Ovary (tissue), 10 donors: ENCODE results near the gene COQ10A. TPM values are rescaled to one million over a fixed set of nuclear protein-coding genes. Genes with fewer than 3 reads are reported as not detected.

ENCODE experiments used
- DNase-seq, 5 donors: peaks; one replicate each; pipeline ENCODE4 v3.0.0-alpha.2; 2019 to 2020
- H3K27ac ChIP-seq, 2 donors: fragments of 200-600 bp; one replicate each; pipeline versions ENCODE4 v1.5.1 to v1.8.0; 2019 to 2022
- H3K27me3 ChIP-seq: fragments of 200-600 bp; one replicate; pipeline ENCODE4 v1.8.0; 2022
- H3K36me3 ChIP-seq: fragments of 200-600 bp; sonication (generic); one replicate; pipeline ENCODE4 v1.5.1; 2019
- H3K4me1 ChIP-seq: one replicate; pipeline ENCODE4 v1.8.1; 2013; ENCODE audit warnings: mild to moderate bottlenecking, moderate library complexity; ENCODE audit not compliant: insufficient read depth
- H3K4me3 ChIP-seq: fragments of 200-600 bp; sonication (generic); one replicate; pipeline ENCODE4 v1.5.1; 2017
- H3K9me3 ChIP-seq, 2 donors: fragments of 200-600 bp in 1 of 2; sonication (generic) in 1 of 2; one replicate each; pipeline versions ENCODE4 v1.5.1 to v1.8.1; 2013 to 2019; ENCODE audit warnings: mild to moderate bottlenecking in 1 of 2, moderate library complexity in 1 of 2
- CTCF ChIP-seq, 3 donors: fragments of 450-650 bp in 2 of 3; fragments of 200-600 bp in 1 of 3; IDR thresholded peaks; one replicate each; pipeline versions ENCODE4 v1.5.1 to v1.8.0; 2016 to 2022; ENCODE audit warnings: antibody characterized with exemption in 3 of 3, mild to moderate bottlenecking in 1 of 3
- EP300 ChIP-seq: sonication (generic); formaldehyde crosslinking; IDR thresholded peaks from one replicate; pipeline ENCODE4 v1.6.1; 2017; ENCODE audit warnings: antibody characterized with exemption
- POLR2A ChIP-seq: fragments of 450-650 bp; IDR thresholded peaks from one replicate; pipeline ENCODE4 v1.6.1; 2017; ENCODE audit warnings: antibody characterized with exemption, mild to moderate bottlenecking, moderate library complexity
- WGBS, 3 donors: extraction: QIAGEN DNeasy Blood & Tissue Kit in 1 of 3; methylation state at CpG; one replicate each; pipeline versions ENCODE4 v1.1.5 to v1.1.7; 2013 to 2017; 5-methylcytosine and 5-hydroxymethylcytosine counted together
- intact Hi-C, 4 donors: fragments of 100-400 bp; cut with DNase I; formaldehyde crosslinking; loops; one replicate each; pipeline versions ENCODE4 v1.11.0 to v1.15.1; 2022 to 2023
- long read RNA-seq, 3 donors: library from polyadenylated mRNA in 2 of 3; unstranded in 2 of 3; transcript quantifications; one replicate each; pipeline ENCODE4 v2.0.0 and lab custom pipeline, GENCODE V29; 2021 to 2026
- polyA plus RNA-seq, 2 donors: library from polyadenylated mRNA; stranded (reverse); fragments of 200-250 nt in 1 of 2; fragments of 350-450 nt in 1 of 2; fragmentation: Illumina TruSeq in 1 of 2; extraction: RNeasy Lipid Tissue Mini Kit (QIAGEN cat#74804) in 1 of 2; gene quantifications; one replicate each; pipeline ENCODE4 v1.2.3, GENCODE V29; 2013 to 2014
- total RNA-seq, 7 donors: library from RNA; depleted of rRNA in 2 of 7; stranded (reverse); fragments of >200 nt in 2 of 7; fragmentation: NEBNext Ultra II Directional in 3 of 7; extraction: Animal tissue kit (Norgen Biotek cat#: 25700) in 3 of 7; gene quantifications; one replicate each; pipeline versions ENCODE4 v1.1.0 to v1.2.4, GENCODE V29; 2016 to 2023
- donor health status: DM: no; HTN: no; CAD: no; lungs with moderate emphysema.
- donor health status: DM: no; HTN: no; CAD: no.
- donor health status: Bipolar disorder and iron deficiency.
- donor health status: DM: yes; HTN: yes; CAD: no.
- donor health status: DM: no; HTN: no; CAD: no.
- donor health status: DM: yes; HTN: yes; CAD: no.

Gene COQ10A
- 10 to 100 TPM; 11.3 to 31.1 (median 14.9) TPM for total RNA-seq
- 10 to 100 TPM; 13.8 to 20.5 TPM for polyA plus RNA-seq
- long read RNA-seq, donor 1, transcript COQ10A-202 (5 exons, 1,410 nt), result major isoform, 12 of 19 reads
- long read RNA-seq, donor 1, partial matches to known transcripts, result 0 of 19 reads
- long read RNA-seq, donor 1, other reads (novel, unspliced or antisense), result 5 of 19 reads
- long read RNA-seq, donor 2, transcript COQ10A-201 (5 exons, 1,652 nt), result major isoform, 7 of 8 reads
- long read RNA-seq, donor 2, partial matches to known transcripts, result 0 of 8 reads
- long read RNA-seq, donor 2, other reads (novel, unspliced or antisense), result 0 of 8 reads
- long read RNA-seq, donor 3, transcript COQ10A-202 (5 exons, 1,410 nt), result minor isoform, 5 of 17 reads
- long read RNA-seq, donor 3, transcript COQ10A-201 (5 exons, 1,652 nt), result major isoform, 8 of 17 reads
- long read RNA-seq, donor 3, partial matches to known transcripts, result 0 of 17 reads
- long read RNA-seq, donor 3, other reads (novel, unspliced or antisense), result 3 of 17 reads

GRCh38 chr12:56266693-56267442 is at the start of gene COQ10A:
Gene COQ10A, plus strand, starts transcription at chr12:56266942. Its CDS starts 177 bp downstream, at chr12:56267119.
- Histone ChIP-seq H3K27ac (peak within 1 kb of the TSS; percentile 89 to 93), H3K4me3 (peak within 1 kb of the TSS; percentile 76), H3K9me3 (no peaks in the 10 kb centered on the region), H3K27me3 (no peaks in the 10 kb centered on the region), H3K36me3 (no peaks in the 10 kb centered on the region), H3K4me1 (peaks cover 6% of the 10 kb centered on the region)
- WGBS, 3 donors, result 0 to 1% (median 0%) methylated on average over 63 to 68 of the region's 68 CpGs
- TF ChIP-seq EP300 (no peak), POLR2A (peak; percentile 91), CTCF (IDR thresholded peaks at IDR 0.05) (peak; percentile 70 to 88 (median 84))
- intact Hi-C loops, result no loop called here
- DNase-seq, result peak; percentile 90 to 93 (median 92)

- Histone ChIP-seq H3K36me3 (no peaks in the 10 kb centered on the region), H3K4me1 (peaks cover 5% of the 10 kb centered on the region), H3K4me3 (no peak overlapping the region), H3K9me3 (no peaks in the 10 kb centered on the region), H3K27me3 (no peaks in the 10 kb centered on the region), H3K27ac (no peak overlapping the region)
- intact Hi-C loops, result loop anchor here (2.0 to 10.0 kb wide), 3 partner anchors 59 to 95 kb away; partner anchors contain the start of genes ESYT1 (in 2 of the 4) and MYL6 (in 1 of the 4)
- TF ChIP-seq CTCF (IDR thresholded peaks at IDR 0.05) (no peak), POLR2A (no peak), EP300 (no peak)
- DNase-seq, result no peak
- 80 to 86% (median 84%) methylated on average over 9 of the region's 9 CpGs for WGBS, 3 donors
These were observed 46.9 kb upstream of the COQ10A start for GRCh38 chr12:56219840-56220239.

GRCh38 chr12:56220611-56221231 is 46.0 kb upstream of the COQ10A start:
- no peak for DNase-seq
- intact Hi-C loops, result loop anchor here (2.0 to 10.0 kb wide), 3 partner anchors 60 to 96 kb away; partner anchors contain the start of genes ESYT1 (in 2 of the 4) and MYL6 (in 1 of the 4)
- TF ChIP-seq EP300 (no peak), POLR2A (no peak), CTCF (IDR thresholded peaks at IDR 0.05) (no peak)
- peak overlapping the region; percentile 92 to 95 for H3K27ac ChIP-seq
- H3K36me3 ChIP-seq, result no peaks in the 10 kb centered on the region
- WGBS, 3 donors, result 8 to 18% (median 8%) methylated on average over 10 of the region's 10 CpGs
- H3K9me3 ChIP-seq, result no peaks in the 10 kb centered on the region
- H3K4me3 ChIP-seq, result peak overlapping the region; percentile 76
- no peaks in the 10 kb centered on the region for H3K27me3 ChIP-seq
- peaks cover 5% of the 10 kb centered on the region for H3K4me1 ChIP-seq

- H3K36me3 ChIP-seq, result no peaks in the 10 kb centered on the region
These were observed 45.4 kb upstream of the COQ10A start for GRCh38 chr12:56221232-56221756.

More at GRCh38 chr12:56221232-56221756, 45.4 kb upstream of the COQ10A start:
- WGBS, 3 donors, result 0 to 1% (median 0%) methylated on average over 21 of the region's 21 CpGs
- Histone ChIP-seq H3K4me1 (peaks cover 5% of the 10 kb centered on the region), H3K4me3 (peak overlapping the region; percentile 76), H3K27me3 (no peaks in the 10 kb centered on the region), H3K27ac (peak overlapping the region; percentile 92 to 95), H3K9me3 (no peaks in the 10 kb centered on the region)
- intact Hi-C loops, result loop anchor here (2.0 to 10.0 kb wide), 3 partner anchors 60 to 96 kb away; partner anchors contain the start of genes ESYT1 (in 2 of the 4) and MYL6 (in 1 of the 4)
- DNase-seq, result peak; percentile 70 to 84 (median 74)
- no peak for TF ChIP-seq POLR2A
- no peak for TF ChIP-seq EP300
- no peak for TF ChIP-seq CTCF (IDR thresholded peaks at IDR 0.05)
